ENCODE measurements around the gene RIPK1. TPM values are rescaled to one million over a fixed set of nuclear protein-coding genes. Genes with fewer than 3 reads are reported as not detected.
A peak's percentile ranks its signal among the peaks of the same experiment; 100 is the strongest.
"Not testable (repeated sequence)": the region's sequence is repeated elsewhere in the genome, so short reads cannot be mapped to it uniquely, and the experiment has no call there.

RIPK1 gene
- total RNA-seq, 1 donor from 2014 or later = 19.0 TPM

GRCh38 chr6:3045369-3045768 is 22.9 kb upstream of the RIPK1 start:
- no peak for DNase-seq (ENCODE audit: low spot score)

- no peak for DNase-seq (ENCODE audit: low spot score)
Observed at GRCh38 chr6:3045777-3046176, 22.5 kb upstream of the RIPK1 start.

DNA sequence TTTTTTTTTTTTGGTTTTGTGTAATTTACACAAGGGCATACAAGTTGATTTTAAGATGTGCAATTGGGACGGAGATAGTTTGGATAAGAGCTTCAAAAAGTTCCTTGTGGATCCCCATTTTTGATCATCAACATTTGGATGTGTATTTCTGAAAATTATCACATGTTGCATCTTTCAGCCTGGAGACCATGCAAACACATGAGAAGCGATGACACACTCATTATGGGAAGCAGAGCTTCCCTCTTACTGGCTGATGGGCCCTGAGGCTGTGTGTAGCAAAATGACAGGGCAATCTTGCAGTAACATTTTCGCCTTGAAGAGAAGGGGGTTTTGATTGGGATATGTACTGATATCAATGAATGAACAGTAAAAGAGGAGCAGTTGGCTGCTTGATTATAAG is 22.0 kb upstream of the RIPK1 start:
- no peak for DNase-seq (ENCODE audit: low spot score)

DNA sequence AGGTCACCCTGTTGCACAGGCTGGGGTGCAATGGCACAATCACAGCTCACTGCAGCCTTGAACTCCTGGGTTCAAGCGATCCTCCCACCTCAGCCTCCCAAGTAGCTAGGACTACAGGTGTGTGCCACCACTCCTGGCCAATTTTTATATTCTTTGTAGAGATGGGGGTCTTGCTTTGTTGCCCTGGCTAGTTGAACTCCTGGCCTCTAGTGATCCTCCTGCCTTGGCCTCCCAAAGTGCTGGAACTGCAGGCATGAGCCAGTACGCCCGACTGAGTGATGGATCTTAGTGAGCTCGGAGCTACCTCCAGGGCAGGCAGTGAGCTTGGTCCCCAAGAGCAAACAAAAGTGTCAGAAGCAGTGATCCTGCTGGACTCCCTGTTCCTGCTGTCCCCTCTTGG is 20.3 kb upstream of the RIPK1 start:
- not testable (repeated sequence) for DNase-seq (ENCODE audit: low spot score)

DNA sequence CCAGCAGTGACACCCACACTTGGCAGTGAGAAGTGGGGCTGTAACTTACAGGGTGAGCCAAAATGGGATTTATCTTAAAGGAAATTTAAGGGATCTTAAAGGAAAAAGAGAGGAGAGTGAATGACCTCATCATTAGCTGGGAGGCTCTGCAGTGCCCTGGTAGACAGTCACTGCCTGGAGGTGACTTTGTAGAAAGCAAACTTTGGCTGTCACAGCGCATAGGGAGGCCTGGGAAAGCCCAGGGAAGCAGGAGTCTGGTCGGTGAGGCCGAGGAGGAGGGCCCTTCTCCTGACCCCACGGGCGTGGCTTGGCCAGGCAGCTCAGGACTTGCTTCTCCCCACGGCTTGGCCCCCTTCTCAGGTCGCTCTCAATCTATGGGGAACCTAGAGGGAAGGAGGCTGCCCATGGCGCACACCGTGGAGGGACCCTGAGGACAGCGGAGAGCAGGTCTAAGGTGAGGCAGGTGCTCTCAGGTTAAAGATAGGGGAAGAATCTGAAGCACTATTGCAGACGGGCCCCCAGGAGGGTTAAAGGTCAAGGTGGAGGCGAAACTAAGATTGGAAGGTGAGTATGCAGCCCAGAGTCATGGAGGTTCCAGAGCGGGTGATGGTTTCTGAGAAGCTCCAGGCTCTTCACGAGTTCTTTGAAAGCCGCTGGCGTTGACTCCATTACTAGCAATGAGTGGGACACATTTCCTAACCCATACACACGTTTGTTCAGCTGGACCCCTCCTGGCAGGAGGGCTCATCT is 15.6 kb upstream of the RIPK1 start:
- DNase-seq (ENCODE audit: low spot score) = peak; percentile 29

DNA sequence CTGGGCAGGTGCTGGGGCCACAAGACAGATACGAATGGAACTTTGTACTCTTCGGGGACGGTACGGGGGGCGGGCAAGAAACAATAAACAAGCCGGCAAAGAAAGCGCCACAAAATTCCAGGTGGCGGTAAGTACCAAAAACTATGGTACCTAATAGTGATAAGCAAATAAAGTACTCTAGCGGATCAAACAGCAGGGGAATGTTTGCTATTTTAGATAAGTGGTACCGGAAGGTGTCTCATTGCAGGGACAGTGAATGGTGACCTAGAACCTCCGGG is 15.1 kb upstream of the RIPK1 start:
- DNase-seq (ENCODE audit: low spot score) = no peak

- DNase-seq (ENCODE audit: low spot score) = peak; percentile 75
Observed at GRCh38 chr6:3054229-3055157, 13.8 kb upstream of the RIPK1 start.

GRCh38 chr6:3055158-3055499 is 13.2 kb upstream of the RIPK1 start:
- not testable (repeated sequence) for DNase-seq (ENCODE audit: low spot score)

DNA sequence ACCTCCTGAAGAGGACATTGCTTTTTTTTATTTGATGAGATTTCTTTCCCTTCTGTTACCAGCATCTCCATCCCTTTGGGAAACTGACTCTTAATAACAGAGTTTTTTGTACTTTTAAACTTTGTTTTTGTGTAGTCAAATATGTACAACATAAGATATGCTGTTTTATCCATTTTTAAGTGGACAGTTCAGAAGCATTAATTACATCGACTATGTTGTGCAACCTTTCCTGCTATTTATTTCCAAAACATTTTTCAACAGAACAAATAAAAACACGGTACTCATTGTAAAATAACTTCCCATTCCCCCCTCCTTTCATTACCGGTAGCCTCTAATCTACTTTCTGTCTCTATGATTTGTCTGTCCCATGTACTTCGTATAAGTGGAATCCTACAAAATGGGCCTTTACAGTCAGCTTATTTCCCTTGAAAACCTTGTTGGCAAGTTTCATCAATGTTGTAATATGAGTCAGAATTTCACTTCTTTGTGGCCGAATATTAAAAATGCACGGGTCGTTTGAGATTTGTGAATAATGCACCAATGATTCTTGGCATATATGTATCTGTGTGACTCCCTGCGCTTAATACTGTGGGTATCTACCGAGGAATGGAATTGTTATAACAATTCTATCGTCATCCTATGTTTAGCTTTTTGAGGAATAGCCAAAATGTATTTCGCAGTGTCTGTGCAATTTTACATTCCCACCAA is 11.1 kb upstream of the RIPK1 start:
- no peak for DNase-seq (ENCODE audit: low spot score)

GRCh38 chr6:3058957-3059356 is 9.3 kb upstream of the RIPK1 start:
- DNase-seq (ENCODE audit: low spot score) = no peak

GRCh38 chr6:3060092-3060491 is 8.2 kb upstream of the RIPK1 start:
- DNase-seq (ENCODE audit: low spot score) = not testable (repeated sequence)

GRCh38 chr6:3061501-3061941 is 6.8 kb upstream of the RIPK1 start:
- peak; percentile 42 for DNase-seq (ENCODE audit: low spot score)

DNA sequence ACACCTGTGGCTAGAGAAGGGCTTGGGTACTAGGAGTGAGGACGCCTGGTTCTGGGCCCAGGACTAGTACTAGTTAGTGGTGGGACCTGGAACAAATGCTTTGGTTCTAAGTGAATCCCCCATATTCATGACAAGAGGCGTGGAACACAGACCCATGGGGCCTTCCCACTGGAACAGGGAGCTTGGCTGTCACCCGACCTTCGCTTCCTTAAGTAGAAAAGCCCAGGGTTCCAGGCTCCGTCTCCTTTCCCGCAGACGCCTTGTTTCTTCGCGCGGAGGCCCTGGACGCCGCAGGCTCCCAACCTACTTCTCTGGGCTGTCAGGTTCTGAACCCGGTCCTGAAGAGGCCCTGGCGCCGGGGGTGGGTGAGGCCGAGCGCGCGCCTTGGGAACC is 5.0 kb upstream of the RIPK1 start:
- DNase-seq (ENCODE audit: low spot score) = peak; percentile 20

GRCh38 chr6:3063733-3064700 is 4.3 kb upstream of the RIPK1 start:
- DNase-seq (ENCODE audit: low spot score) = peak; percentile 97

DNA sequence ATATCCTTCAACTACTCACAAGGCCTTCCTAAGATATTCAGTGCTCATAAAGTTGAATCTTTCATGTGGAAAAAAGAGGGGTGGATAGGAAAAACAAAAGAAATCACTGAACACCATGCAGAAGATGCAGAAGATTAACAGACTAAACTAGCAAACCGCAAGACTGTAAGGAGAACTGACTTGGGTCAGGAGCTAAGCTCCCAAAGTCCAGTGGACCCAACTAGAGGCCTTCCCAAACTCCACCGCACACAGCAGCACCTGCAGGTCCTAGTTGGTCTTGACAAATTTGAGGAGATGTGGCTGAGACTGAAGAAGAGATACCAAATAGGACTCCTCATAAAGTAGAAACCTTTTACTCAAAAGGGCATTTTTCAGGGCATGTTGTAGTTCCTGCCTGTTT is 3.3 kb downstream of the RIPK1 start:
- no peak for DNase-seq (ENCODE audit: low spot score)

DNA sequence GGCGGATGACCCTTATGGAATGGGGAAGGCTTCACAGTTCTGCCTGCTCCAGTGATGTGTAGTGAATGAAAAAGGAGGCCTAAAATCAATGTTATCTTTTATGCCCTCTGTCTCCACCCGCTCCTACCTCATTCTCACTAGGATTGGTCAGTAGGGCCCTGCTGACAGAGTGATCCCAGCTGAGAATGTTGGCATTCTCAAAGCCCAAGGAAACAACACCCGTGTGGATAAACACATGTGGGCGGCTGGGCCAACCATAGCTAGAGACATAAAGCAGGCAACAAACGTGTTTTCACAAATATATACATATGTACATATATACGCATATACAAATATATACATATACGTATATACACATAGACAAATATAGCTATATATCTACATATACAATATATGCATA is 4.5 kb downstream of the RIPK1 start:
- no peak for DNase-seq (ENCODE audit: low spot score)

DNA sequence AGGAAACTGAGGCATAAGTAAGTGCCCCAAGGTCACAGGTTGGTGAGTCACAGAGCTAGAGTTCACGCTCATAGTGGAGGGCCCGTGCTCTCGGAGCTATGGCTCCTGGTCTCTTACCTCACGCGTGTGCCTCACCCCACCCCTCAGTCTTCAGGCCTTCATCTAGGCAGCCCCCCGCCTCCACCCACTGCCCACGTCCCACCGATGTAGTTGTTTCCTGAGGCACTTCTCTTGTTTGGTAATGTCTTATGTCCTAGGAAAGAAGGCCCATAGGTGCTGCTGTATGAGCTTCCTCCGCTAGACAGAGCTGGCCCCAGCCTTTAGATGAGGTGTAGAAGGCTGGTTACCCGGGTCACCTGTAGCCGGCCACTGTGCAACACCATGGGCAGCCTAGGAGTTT is 5.1 kb downstream of the RIPK1 start:
- DNase-seq (ENCODE audit: low spot score) = no peak

DNA sequence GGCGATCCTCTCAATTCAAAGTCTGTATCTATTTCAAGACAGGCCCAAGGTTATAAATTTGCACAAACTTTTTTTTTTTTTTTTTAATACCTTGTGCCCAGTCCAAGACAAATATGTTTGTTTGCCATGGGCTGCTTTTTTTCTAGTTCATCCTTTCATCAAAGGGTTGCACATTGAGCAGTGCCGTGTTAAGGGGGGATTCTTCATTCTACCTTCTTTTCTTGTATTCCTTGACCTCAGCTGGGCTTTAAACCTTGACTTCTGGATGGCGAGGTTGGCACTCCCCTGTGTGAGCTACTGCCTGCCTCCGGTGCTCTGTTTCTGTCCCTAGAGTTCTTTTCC is 7.4 kb downstream of the RIPK1 start:
- DNase-seq (ENCODE audit: low spot score) = no peak

DNA sequence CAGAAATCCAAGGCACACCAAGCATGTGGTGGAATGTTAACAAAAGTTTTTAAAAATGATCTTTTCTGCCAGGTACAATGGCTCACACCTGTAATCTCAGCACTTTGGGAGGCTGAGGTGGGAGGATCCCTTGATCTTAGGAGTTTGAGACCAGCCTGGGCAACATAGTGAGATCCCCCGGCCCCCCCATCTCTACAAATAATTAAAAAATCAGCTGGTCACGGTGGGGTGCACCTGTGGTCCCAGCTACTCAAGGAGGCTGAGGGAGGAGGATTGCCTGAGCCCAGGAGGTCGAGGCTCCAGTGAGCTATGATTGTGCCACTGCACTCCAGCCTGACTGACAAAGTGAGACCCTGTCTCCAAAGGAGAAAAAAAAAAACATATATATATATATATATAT is 8.0 kb downstream of the RIPK1 start:
- DNase-seq (ENCODE audit: low spot score) = no peak

DNA sequence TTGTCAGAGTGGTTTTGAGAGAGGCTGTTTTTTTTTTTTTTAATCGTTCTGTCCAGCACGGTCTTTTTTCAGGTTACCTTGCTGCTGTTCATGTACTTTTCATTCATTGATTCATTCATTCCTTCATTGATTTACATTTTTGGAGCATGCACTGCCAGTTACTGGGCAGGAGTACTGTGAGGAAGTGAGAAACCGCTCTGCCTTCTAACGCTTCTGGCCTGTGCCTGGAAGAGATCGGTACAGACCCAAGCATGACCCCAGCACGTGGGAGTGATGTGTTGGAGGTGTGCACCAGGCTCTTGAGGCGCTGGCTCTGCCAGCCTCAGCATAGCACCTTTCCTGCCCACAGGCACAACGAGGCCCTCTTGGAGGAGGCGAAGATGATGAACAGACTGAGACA is 9.1 kb downstream of the RIPK1 start:
- DNase-seq (ENCODE audit: low spot score) = no peak

DNA sequence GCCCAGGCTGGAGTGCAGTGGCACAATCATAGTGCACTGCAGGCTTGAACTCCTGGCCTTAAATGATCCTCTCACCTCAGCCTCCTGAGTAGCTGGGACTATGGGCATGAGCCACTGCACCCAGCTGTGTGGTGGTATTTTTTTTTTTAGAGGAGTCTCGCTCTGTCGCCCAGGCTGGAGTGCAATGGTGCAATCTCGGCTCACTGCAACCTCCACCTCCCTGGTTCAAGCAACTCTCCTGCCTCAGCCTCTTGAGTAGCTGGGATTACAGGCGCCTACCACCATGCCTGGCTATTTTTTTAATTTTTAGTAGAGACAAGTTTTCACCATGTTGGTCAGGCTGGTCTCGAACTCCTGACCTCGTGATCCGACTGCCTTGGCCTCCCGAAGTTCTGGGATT is 10.7 kb downstream of the RIPK1 start:
- DNase-seq (ENCODE audit: low spot score) = not testable (repeated sequence)

Measured in umbilical cord (tissue), 2 donors.